H9 (cell line): Measurements from ENCODE around the gene ARMC9. TPM values are rescaled to one million over a fixed set of nuclear protein-coding genes. Genes with fewer than 3 reads are reported as not detected.

Source experiments
- DNase-seq: peaks from one replicate; pipeline ENCODE4 v3.0.0-alpha.2; 2017
- H2AFZ ChIP-seq: one replicate; pipeline ENCODE4 v1.6.1; 2013; ENCODE audit warnings: mild to moderate bottlenecking, low read length, control low read depth, moderate library complexity
- H2AK5ac ChIP-seq: 2 replicates; pipeline ENCODE4 v1.6.1; 2013; ENCODE audit warnings: low read length, control low read depth, mixed read lengths; ENCODE audit not compliant: insufficient read length
- H2BK120ac ChIP-seq: one replicate; pipeline ENCODE4 v1.6.1; 2013; ENCODE audit warnings: low read depth, mild to moderate bottlenecking, low read length, control low read depth, inconsistent platforms; ENCODE audit not compliant: poor library complexity, severe bottlenecking
- H2BK12ac ChIP-seq: 2 replicates; pipeline ENCODE4 v1.6.1; 2013; ENCODE audit warnings: low read length, control low read depth, mixed read lengths, low read depth; ENCODE audit not compliant: insufficient read length
- H2BK15ac ChIP-seq: 2 replicates; pipeline ENCODE4 v1.6.1; 2013; ENCODE audit warnings: low read depth, low read length, control low read depth
- H2BK20ac ChIP-seq: one replicate; pipeline ENCODE4 v1.6.1; 2013; ENCODE audit warnings: low read depth, mild to moderate bottlenecking, low read length, control low read depth, inconsistent platforms; ENCODE audit not compliant: poor library complexity, severe bottlenecking
- H2BK5ac ChIP-seq: 2 replicates; pipeline ENCODE4 v1.6.1; 2013; ENCODE audit warnings: low read length, control low read depth, mixed read lengths; ENCODE audit not compliant: insufficient read length
- H3K14ac ChIP-seq: 2 replicates; pipeline ENCODE4 v1.6.1; 2013; ENCODE audit warnings: low read length, control low read depth; ENCODE audit not compliant: insufficient read depth
- H3K18ac ChIP-seq: 2 replicates; pipeline ENCODE4 v1.6.1; 2013; ENCODE audit warnings: low read depth, mild to moderate bottlenecking, mixed read lengths, low read length, control low read depth; ENCODE audit not compliant: insufficient read length
- H3K23ac ChIP-seq: 2 replicates; pipeline ENCODE4 v1.6.1; 2013; ENCODE audit warnings: low read length, control low read depth, mixed read lengths, low read depth; ENCODE audit not compliant: insufficient read length
- H3K23me2 ChIP-seq: 2 replicates; pipeline ENCODE4 v1.6.1; 2013; ENCODE audit warnings: low read depth, mild to moderate bottlenecking, mixed read lengths, low read length, control low read depth; ENCODE audit not compliant: insufficient read length, poor library complexity, severe bottlenecking
- H3K27ac ChIP-seq: 2 replicates; pipeline ENCODE4 v1.5.1; 2013; ENCODE audit warnings: low read length, control low read depth, mixed read lengths, low read depth; ENCODE audit not compliant: insufficient read length
- H3K27me3 ChIP-seq: 2 replicates; pipeline ENCODE4 v1.6.1; 2013; ENCODE audit warnings: low read length, control low read depth, inconsistent platforms; ENCODE audit not compliant: insufficient read depth
- H3K4ac ChIP-seq: 2 replicates; pipeline ENCODE4 v1.6.1; 2013; ENCODE audit warnings: low read depth, mild to moderate bottlenecking, control low read depth, inconsistent platforms, low read length, moderate library complexity
- H3K4me1 ChIP-seq: 2 replicates; pipeline ENCODE4 v1.6.1; 2013; ENCODE audit warnings: low read length, control low read depth, inconsistent platforms; ENCODE audit not compliant: insufficient read depth
- H3K4me2 ChIP-seq: 2 replicates; pipeline ENCODE4 v1.6.1; 2013; ENCODE audit warnings: low read length, control low read depth, mixed read lengths; ENCODE audit not compliant: insufficient read length, insufficient read depth
- H3K56ac ChIP-seq: 2 replicates; pipeline ENCODE4 v1.6.1; 2013; ENCODE audit warnings: low read depth, mild to moderate bottlenecking, mixed read lengths, low read length, control low read depth; ENCODE audit not compliant: insufficient read length
- H3K79me1 ChIP-seq: 2 replicates; pipeline ENCODE4 v1.6.1; 2013; ENCODE audit warnings: low read depth, mild to moderate bottlenecking, moderate library complexity, low read length, control low read depth, inconsistent platforms; ENCODE audit not compliant: insufficient read depth, poor library complexity, severe bottlenecking
- H3K79me2 ChIP-seq: 2 replicates; pipeline ENCODE4 v1.6.1; 2013; ENCODE audit warnings: low read length, control low read depth, inconsistent platforms; ENCODE audit not compliant: insufficient read depth
- H3K9ac ChIP-seq: 2 replicates; pipeline ENCODE4 v1.6.1; 2013; ENCODE audit warnings: low read length, control low read depth, mixed read lengths; ENCODE audit not compliant: insufficient read length; ENCODE audit errors: extremely low read depth
- H3K9me3 ChIP-seq: one replicate; pipeline ENCODE4 v1.6.1; 2013; ENCODE audit warnings: low read depth, low read length, inconsistent platforms; ENCODE audit not compliant: control insufficient read depth
- H3T11ph ChIP-seq: one replicate; pipeline ENCODE4 v1.6.1; 2013; ENCODE audit warnings: mild to moderate bottlenecking, low read length, control low read depth, inconsistent platforms
- H4K20me1 ChIP-seq: one replicate; pipeline ENCODE4 v1.6.1; 2013; ENCODE audit not compliant: control insufficient read depth, insufficient read length, insufficient read depth
- H4K5ac ChIP-seq: 2 replicates; pipeline ENCODE4 v1.6.1; 2013; ENCODE audit warnings: low read depth, mild to moderate bottlenecking, mixed read lengths, low read length, control low read depth; ENCODE audit not compliant: insufficient read length
- H4K8ac ChIP-seq: replicated peaks from 2 replicates; pipeline ENCODE4 v1.6.1; 2013; ENCODE audit warnings: low read length, control low read depth, mixed read lengths, low read depth; ENCODE audit not compliant: insufficient read length
- H4K91ac ChIP-seq: 2 replicates; pipeline ENCODE4 v1.6.1; 2013; ENCODE audit warnings: low read depth, mild to moderate bottlenecking, moderate library complexity, mixed read lengths, low read length, control low read depth; ENCODE audit not compliant: insufficient read length
- H3K27ac Mint-ChIP-seq, 3 experiments: 2 replicates in 2 of 3; 3 replicates in 1 of 3; pipeline ENCODE4 v1.8.0; 2020 to 2021; ENCODE audit warnings: mixed read lengths in 3 of 3, mild to moderate bottlenecking in 1 of 3, moderate library complexity in 1 of 3
- H3K27me3 Mint-ChIP-seq: 2 replicates; pipeline ENCODE4 v1.8.0; 2021; ENCODE audit warnings: low read depth, mild to moderate bottlenecking, moderate library complexity, mixed read lengths
- H3K36me3 Mint-ChIP-seq, 3 experiments: 2 replicates in 2 of 3; 3 replicates in 1 of 3; pipeline ENCODE4 v1.8.0; 2020 to 2021; ENCODE audit warnings: low read depth in 3 of 3, mixed read lengths in 3 of 3; ENCODE audit not compliant: insufficient read depth in 1 of 3
- H3K4me1 Mint-ChIP-seq, 2 experiments: 2 replicates each; pipeline ENCODE4 v1.8.0; 2020; ENCODE audit warnings: mixed read lengths in 2 of 2
- H3K4me3 Mint-ChIP-seq, 2 experiments: 2 replicates in 1 of 2; 3 replicates in 1 of 2; pipeline ENCODE4 v1.8.0; 2020 to 2021; ENCODE audit warnings: mild to moderate bottlenecking in 2 of 2, mixed read lengths in 2 of 2, moderate library complexity in 1 of 2
- H3K9me3 Mint-ChIP-seq, 2 experiments: 2 replicates in 1 of 2; 3 replicates in 1 of 2; pipeline ENCODE4 v1.8.0; 2020; ENCODE audit warnings: mild to moderate bottlenecking in 2 of 2, mixed read lengths in 2 of 2, moderate library complexity in 1 of 2
- CTCF ChIP-seq: fragments of 200-600 bp; sonication (generic); conservative IDR thresholded peaks from 3 replicates; pipeline ENCODE4 v1.8.0; 2021; ENCODE audit warnings: antibody characterized with exemption, mild to moderate bottlenecking
- WGBS: extraction: QIAGEN DNeasy Blood & Tissue Kit; methylation state at CpG from one replicate; pipeline ENCODE4 v1.1.7; 2013; ENCODE audit warnings: missing lambda C conversion rate, low lambda C conversion rate, mixed read lengths; ENCODE audit not compliant: insufficient read length; ENCODE audit errors: extremely low coverage; 5-methylcytosine and 5-hydroxymethylcytosine counted together
- total RNA-seq: library from RNA; stranded (reverse); gene quantifications from 2 replicates; pipeline ENCODE4 v1.2.1, GENCODE V29; 2021

The ARMC9 gene
- total RNA-seq, 1 experiment from 2014 or later = 37.6 TPM

- H3K14ac ChIP-seq = peak overlapping the region; percentile 50
- TF ChIP-seq CTCF = no peak
- H3K79me2 ChIP-seq = no peaks in the 10 kb centered on the region
- H2BK5ac ChIP-seq = no peak overlapping the region
- H4K20me1 ChIP-seq = no peaks in the 10 kb centered on the region
- H3K9ac ChIP-seq = no peak overlapping the region
- no peak overlapping the region for H3T11ph ChIP-seq
- H2BK15ac ChIP-seq = no peak overlapping the region
- no peak overlapping the region for H3K23ac ChIP-seq
- no peak overlapping the region for H3K56ac ChIP-seq
- Mint-ChIP-seq H3K4me3 (peak overlapping the region; percentile 34 to 48; a peak in 2 of 5 replicates), H3K36me3 (peaks cover 0 to 7% (median 4%) of the 10 kb centered on the region in 3 experiments; a peak in 5 of 7 replicates), H3K9me3 (peaks cover 0 to 1% of the 10 kb centered on the region in 2 experiments; a peak in 1 of 5 replicates), H3K27me3 (no peaks in the 10 kb centered on the region), H3K27ac (peak overlapping the region; percentile 94 to 97 (median 95)), H3K4me1 (peaks cover 40 to 52% of the 10 kb centered on the region in 2 experiments)
- no peak overlapping the region for H4K5ac ChIP-seq
- H2BK20ac ChIP-seq = no peak overlapping the region
- peak overlapping the region; percentile 73 for H3K18ac ChIP-seq
- no peaks in the 10 kb centered on the region for H3K79me1 ChIP-seq
- no peak overlapping the region for H2AFZ ChIP-seq
- H3K4me2 ChIP-seq = no peak overlapping the region
- H4K8ac ChIP-seq = no peak overlapping the region
- DNase-seq = peak; percentile 75
- H3K23me2 ChIP-seq = no peaks in the 10 kb centered on the region
- H2BK12ac ChIP-seq = no peak overlapping the region
- H4K91ac ChIP-seq = peak overlapping the region; percentile 51
- no peaks in the 10 kb centered on the region for H3K27me3 ChIP-seq
- H3K9me3 ChIP-seq = no peaks in the 10 kb centered on the region
- H3K4ac ChIP-seq = no peak overlapping the region; the same call in 1 of the 2 replicates
- no peak overlapping the region for H2BK120ac ChIP-seq
- WGBS = no CpG with 5 or more reads among the region's 6 CpGs
- H3K4me1 ChIP-seq = peaks cover 9% of the 10 kb centered on the region; the same call in 1 of the 2 replicates
- H2AK5ac ChIP-seq = no peak overlapping the region
- H3K27ac ChIP-seq = peak overlapping the region; percentile 53
Measured at GRCh38 chr2:231370429-231370748, 172.0 kb downstream of the ARMC9 start.
